Adrenal gland (tissue), 5 donors: ENCODE measurements around the gene PDGFC.

Source experiments
- POLR2A ChIP-seq, 2 donors: fragments of 450-650 bp; IDR thresholded peaks; one replicate each; pipeline ENCODE4 v1.6.1; 2017; ENCODE audit warnings: antibody characterized with exemption in 2 of 2, mild to moderate bottlenecking in 2 of 2, moderate library complexity in 1 of 2
- TF ChIP-seq, protein P1 (sequence below), 6 experiments: fragments of 450-650 bp in 4 of 6; fragments of 200-600 bp in 2 of 6; sonication (generic) in 1 of 6; IDR thresholded peaks; 1 replicate in 5 of 6; 2 replicates in 1 of 6; pipeline versions ENCODE4 v1.5.1 to v1.8.0; 2016 to 2021; ENCODE audit warnings: antibody characterized with exemption in 6 of 6, mild to moderate bottlenecking in 2 of 6, moderate library complexity in 1 of 6
- donor health status: DM: no; HTN: no; CAD: no.

DNA sequence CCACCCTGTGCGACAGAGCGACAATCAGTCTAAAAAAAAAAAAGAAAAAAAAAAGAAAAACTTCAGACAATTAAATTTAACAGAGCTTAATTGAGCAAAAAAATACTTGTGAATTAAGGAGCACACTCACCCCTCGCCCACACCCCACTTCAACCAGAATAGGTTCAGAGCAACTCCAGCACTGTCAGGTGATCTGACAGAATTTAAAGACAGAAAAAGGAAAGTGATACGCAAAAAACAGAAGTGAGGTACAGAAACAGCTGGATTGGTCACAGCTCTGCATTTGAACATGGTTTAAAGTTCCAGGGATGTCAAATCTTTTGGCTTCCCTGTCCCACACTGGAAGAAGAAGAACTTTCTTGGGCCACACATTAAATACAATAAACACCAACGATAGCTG lies 174.4 kb downstream of the PDGFC start:
- TF ChIP-seq, protein P1, sequence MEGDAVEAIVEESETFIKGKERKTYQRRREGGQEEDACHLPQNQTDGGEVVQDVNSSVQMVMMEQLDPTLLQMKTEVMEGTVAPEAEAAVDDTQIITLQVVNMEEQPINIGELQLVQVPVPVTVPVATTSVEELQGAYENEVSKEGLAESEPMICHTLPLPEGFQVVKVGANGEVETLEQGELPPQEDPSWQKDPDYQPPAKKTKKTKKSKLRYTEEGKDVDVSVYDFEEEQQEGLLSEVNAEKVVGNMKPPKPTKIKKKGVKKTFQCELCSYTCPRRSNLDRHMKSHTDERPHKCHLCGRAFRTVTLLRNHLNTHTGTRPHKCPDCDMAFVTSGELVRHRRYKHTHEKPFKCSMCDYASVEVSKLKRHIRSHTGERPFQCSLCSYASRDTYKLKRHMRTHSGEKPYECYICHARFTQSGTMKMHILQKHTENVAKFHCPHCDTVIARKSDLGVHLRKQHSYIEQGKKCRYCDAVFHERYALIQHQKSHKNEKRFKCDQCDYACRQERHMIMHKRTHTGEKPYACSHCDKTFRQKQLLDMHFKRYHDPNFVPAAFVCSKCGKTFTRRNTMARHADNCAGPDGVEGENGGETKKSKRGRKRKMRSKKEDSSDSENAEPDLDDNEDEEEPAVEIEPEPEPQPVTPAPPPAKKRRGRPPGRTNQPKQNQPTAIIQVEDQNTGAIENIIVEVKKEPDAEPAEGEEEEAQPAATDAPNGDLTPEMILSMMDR (IDR thresholded peaks at IDR 0.05), result no peak
- TF ChIP-seq POLR2A (IDR thresholded peaks at IDR 0.05), result no peak
